ENCODE measurements around the gene ADGRE1. TPM values are rescaled to one million over a fixed set of nuclear protein-coding genes. Genes with fewer than 3 reads are reported as not detected.

Gene ADGRE1
- total and polyA plus RNA-seq, 2 of the 8 experiments (the other 6 are each of a cell fraction or from before 2014, with no cell fraction given), result not detected

DNA sequence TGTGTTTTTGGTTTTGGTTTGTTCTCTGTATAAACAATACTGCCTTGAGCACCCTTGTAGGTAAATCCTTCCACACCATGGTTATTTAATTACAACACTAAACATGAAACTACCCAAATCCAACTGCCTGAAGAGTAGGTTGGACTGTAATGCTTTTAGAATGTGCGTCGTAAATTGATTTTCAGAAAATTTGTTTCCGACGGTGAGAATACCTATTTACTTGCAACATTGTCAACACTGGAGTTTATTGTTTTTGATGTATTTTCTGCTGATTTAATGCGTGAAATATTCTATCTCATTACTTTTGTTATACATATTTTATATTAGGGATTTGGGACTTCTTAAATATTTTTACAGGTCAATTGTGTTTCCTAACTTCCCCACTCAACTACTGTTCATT, 48.2 kb downstream of the ADGRE1 start:
- H4K20me1 ChIP-seq (replicated peaks in 1 of 2; ENCODE audit: control insufficient read depth in 1 of 2, insufficient read depth in 2 of 2, low read length in 2 of 2), result no peaks in the 10 kb centered on the region
- no peak for DNase-seq (ENCODE audit: low read depth in 1 of 2, low spot score in 2 of 2)
- no peak overlapping the region for H4K91ac ChIP-seq (replicated peaks; ENCODE audit: insufficient read length, low read length)
- no peak for TF ChIP-seq ATF3 (IDR thresholded peaks at IDR 0.05; ENCODE audit: insufficient read depth, low read depth, low read length)
- TF ChIP-seq KDM5A (IDR thresholded peaks at IDR 0.05; ENCODE audit: low read length), result no peak
- no peak for TF ChIP-seq POLR2A (IDR thresholded peaks at IDR 0.05; ENCODE audit: control extremely low read depth in 1 of 2, low read depth in 2 of 2, low read length in 2 of 2)
- no peak for TF ChIP-seq NRF1 (IDR thresholded peaks at IDR 0.05; ENCODE audit: low read depth, low read length)
- no peak for TF ChIP-seq BACH1 (IDR thresholded peaks at IDR 0.05; ENCODE audit: low read length)
- no peak for TF ChIP-seq ZNF274 (IDR thresholded peaks at IDR 0.05; ENCODE audit: borderline replicate concordance, extremely low read depth, low read length)
- no peak for TF ChIP-seq RXRA (IDR thresholded peaks at IDR 0.05; ENCODE audit: insufficient read depth, low read depth, low read length)
- no peak for TF ChIP-seq BCL11A (IDR thresholded peaks at IDR 0.05; ENCODE audit: low read depth in 2 of 2, low read length in 2 of 2)
- TF ChIP-seq, protein P1, sequence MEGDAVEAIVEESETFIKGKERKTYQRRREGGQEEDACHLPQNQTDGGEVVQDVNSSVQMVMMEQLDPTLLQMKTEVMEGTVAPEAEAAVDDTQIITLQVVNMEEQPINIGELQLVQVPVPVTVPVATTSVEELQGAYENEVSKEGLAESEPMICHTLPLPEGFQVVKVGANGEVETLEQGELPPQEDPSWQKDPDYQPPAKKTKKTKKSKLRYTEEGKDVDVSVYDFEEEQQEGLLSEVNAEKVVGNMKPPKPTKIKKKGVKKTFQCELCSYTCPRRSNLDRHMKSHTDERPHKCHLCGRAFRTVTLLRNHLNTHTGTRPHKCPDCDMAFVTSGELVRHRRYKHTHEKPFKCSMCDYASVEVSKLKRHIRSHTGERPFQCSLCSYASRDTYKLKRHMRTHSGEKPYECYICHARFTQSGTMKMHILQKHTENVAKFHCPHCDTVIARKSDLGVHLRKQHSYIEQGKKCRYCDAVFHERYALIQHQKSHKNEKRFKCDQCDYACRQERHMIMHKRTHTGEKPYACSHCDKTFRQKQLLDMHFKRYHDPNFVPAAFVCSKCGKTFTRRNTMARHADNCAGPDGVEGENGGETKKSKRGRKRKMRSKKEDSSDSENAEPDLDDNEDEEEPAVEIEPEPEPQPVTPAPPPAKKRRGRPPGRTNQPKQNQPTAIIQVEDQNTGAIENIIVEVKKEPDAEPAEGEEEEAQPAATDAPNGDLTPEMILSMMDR (IDR thresholded peaks at IDR 0.05; ENCODE audit: control extremely low read depth in 1 of 3, insufficient read depth in 1 of 3, low read depth in 1 of 3, low read length in 3 of 3), result no peak
- no peak for TF ChIP-seq KDM1A (IDR thresholded peaks at IDR 0.05; ENCODE audit: borderline replicate concordance, low read length)
- no peak for TF ChIP-seq BRCA1 (IDR thresholded peaks at IDR 0.05; ENCODE audit: low read depth, low read length)
- TF ChIP-seq SP4 (IDR thresholded peaks at IDR 0.05; ENCODE audit: low read length), result no peak

More for the DNA sequence above, 48.2 kb downstream of the ADGRE1 start:
- Histone ChIP-seq H4K8ac (ENCODE audit: extremely low read depth, insufficient read depth, low read length) (no peak overlapping the region), H4K5ac (ENCODE audit: insufficient read length, low read depth, low read length) (no peak overlapping the region), H3K4me1 (replicated peaks in 1 of 4; ENCODE audit: control insufficient read depth in 3 of 4, insufficient read depth in 4 of 4, low read length in 3 of 4) (no peaks in the 10 kb centered on the region), H2BK120ac (replicated peaks; ENCODE audit: low read depth, low read length) (no peak overlapping the region), H3K36me3 (ENCODE audit: control insufficient read depth in 2 of 4, insufficient read depth in 4 of 4, low read length in 3 of 4) (no peaks in the 10 kb centered on the region), H3K4ac (replicated peaks; ENCODE audit: insufficient read length, low read depth, low read length) (no peak overlapping the region), H3K9me3 (ENCODE audit: insufficient read depth in 2 of 2, low read depth in 1 of 2, low read length in 1 of 2) (peaks cover 49 to 80% of the 10 kb centered on the region in 2 experiments), H2BK15ac (ENCODE audit: low read length) (no peak overlapping the region), H3K23me2 (ENCODE audit: low read depth, low read length) (no peaks in the 10 kb centered on the region), H2BK5ac (ENCODE audit: low read depth, low read length) (no peak overlapping the region), H2BK12ac (ENCODE audit: low read depth, low read length) (no peak overlapping the region), H3K4me3 (ENCODE audit: extremely low read depth in 1 of 4, insufficient read depth in 2 of 4, low read depth in 3 of 4, low read length in 4 of 4) (no peak overlapping the region), H3K9ac (replicated peaks in 1 of 4; ENCODE audit: extremely low read depth in 1 of 4, low read depth in 3 of 4, low read length in 3 of 4) (no peak overlapping the region), H3K27me3 (replicated peaks in 1 of 4; ENCODE audit: control insufficient read depth in 3 of 4, extremely low read depth in 1 of 4, insufficient read depth in 3 of 4, low read length in 3 of 4) (no peaks in the 10 kb centered on the region), H3K23ac (ENCODE audit: insufficient read length) (no peak overlapping the region), H2AK5ac (ENCODE audit: low read depth, low read length) (no peak overlapping the region), H3K79me2 (ENCODE audit: control insufficient read depth in 1 of 2, insufficient read depth in 2 of 2, low read length in 2 of 2) (no peaks in the 10 kb centered on the region), H3K27ac (ENCODE audit: low read depth, low read length) (no peak overlapping the region), H3K56ac (replicated peaks; ENCODE audit: insufficient read length, low read depth, low read length) (no peak overlapping the region), H3K4me2 (ENCODE audit: insufficient read depth in 1 of 2, low read depth in 2 of 2, low read length in 2 of 2) (no peak overlapping the region), H3K14ac (ENCODE audit: insufficient read length) (no peak overlapping the region), H2AFZ (ENCODE audit: low read length) (no peak overlapping the region), H2BK20ac (ENCODE audit: low read length) (no peak overlapping the region), H3K79me1 (ENCODE audit: low read depth, low read length) (no peaks in the 10 kb centered on the region), H3K18ac (ENCODE audit: extremely low read depth, low read length) (no peak overlapping the region)
- WGBS, 2 experiments (ENCODE audit: extremely low coverage in 1 of 2, insufficient coverage in 1 of 2, insufficient read length in 1 of 2, insufficient replicate concordance in 2 of 2, low coverage in 1 of 2, low lambda C conversion rate in 2 of 2, missing lambda C conversion rate in 1 of 2), result 76% methylated on average over 5 of the region's 5 CpGs; no CpG with 5 or more reads in 1 of the 2 experiments
- CTCF ChIA-PET (ENCODE audit: partially characterized antibody), result no interaction called here
- FAIRE-seq, result no peak
- POLR2A ChIA-PET (ENCODE audit: partially characterized antibody), result no interaction called here

Measured in H1 (cell line).